Measurements from ENCODE around the gene DDX3Y.

DNA sequence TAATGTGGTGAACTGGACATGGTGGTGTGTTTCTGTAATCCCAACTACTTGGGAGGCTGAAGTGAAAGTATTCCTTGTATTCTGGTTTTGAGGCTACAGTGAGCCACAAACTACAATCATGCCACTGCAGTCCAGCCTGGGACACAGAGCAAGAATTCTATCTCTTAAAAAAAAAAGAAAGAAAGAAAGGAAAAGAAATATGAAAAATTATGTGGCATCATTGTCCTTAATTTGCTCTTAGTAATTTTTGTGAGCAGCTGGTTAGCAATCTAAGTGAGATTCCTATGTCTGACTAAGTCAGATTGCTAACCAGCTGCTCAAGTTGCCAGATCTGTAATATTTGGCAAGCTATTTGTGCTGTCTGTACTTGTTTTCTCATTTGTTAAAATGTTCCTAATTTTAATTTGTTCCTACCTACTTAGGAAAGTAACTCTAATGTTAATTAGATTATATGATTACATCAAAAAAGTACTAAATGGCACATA, 48.8 kb upstream of the DDX3Y start:
- TF ChIP-seq ZNF174 (CRISPR knock-in tag; IDR thresholded peaks at IDR 0.05) (no peak), SUPT5H (IDR thresholded peaks at IDR 0.05) (no peak), ZNF830 (CRISPR knock-in tag; IDR thresholded peaks at IDR 0.05) (no peak)
